GM18858 (cell line): ENCODE measurements around the gene ARFGEF3.

ENCODE experiments used
- ATAC-seq: cut with Tn5 transposase; IDR thresholded peaks from one replicate; pipeline ENCODE4 v1.9.1; 2021; ENCODE audit not compliant: unreplicated experiment

ARFGEF3 gene

DNA sequence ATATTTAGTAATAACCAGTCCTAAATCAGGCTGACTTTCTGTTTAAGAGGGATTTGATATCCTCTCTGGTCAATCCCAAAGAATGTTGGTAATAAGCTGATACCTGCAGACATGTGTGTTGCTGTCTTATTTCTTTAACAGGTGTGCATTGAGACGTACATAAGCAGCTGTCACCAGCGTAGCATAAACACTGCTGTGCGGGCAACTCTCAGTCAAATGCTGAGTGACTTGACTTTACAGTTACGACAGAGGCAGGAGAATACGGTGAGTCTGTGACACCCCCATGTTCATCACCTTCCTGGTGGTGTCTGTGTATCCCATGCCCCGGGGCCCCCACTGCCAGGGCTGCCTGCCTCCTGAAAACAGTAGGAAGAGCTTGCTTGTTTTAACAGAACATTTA is 76.6 kb downstream of the ARFGEF3 start:
- ATAC-seq, result no peak

DNA sequence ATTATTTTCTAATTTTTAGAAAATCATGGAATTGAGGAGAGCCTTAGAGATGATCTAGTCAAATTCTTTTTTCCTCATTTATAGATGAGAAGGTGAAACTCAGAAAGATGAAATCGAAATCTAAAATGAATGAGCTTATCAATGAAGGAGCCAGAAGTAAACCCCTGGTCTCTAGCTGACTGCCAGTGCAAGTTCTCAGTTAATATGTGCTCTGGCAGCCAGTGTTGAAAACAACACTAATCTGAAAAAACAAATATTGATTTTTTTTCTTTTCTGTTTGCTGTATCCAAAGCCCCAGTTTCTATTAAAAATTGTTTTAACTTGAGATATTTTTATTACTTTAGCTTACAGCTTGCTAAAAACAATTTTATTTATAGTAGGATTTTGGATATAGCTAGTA is 78.0 kb downstream of the ARFGEF3 start:
- no peak for ATAC-seq

GRCh38 chr6:138240476-138241245 is 78.9 kb downstream of the ARFGEF3 start:
- no peak for ATAC-seq

- no peak for ATAC-seq
Measured at GRCh38 chr6:138241381-138241780, 79.6 kb downstream of the ARFGEF3 start.

- ATAC-seq, result no peak
Measured at GRCh38 chr6:138241934-138242333, 80.2 kb downstream of the ARFGEF3 start.

GRCh38 chr6:138242987-138243592 is 81.4 kb downstream of the ARFGEF3 start:
- ATAC-seq, result no peak

GRCh38 chr6:138245751-138246150 is 84.0 kb downstream of the ARFGEF3 start:
- ATAC-seq, result no peak

DNA sequence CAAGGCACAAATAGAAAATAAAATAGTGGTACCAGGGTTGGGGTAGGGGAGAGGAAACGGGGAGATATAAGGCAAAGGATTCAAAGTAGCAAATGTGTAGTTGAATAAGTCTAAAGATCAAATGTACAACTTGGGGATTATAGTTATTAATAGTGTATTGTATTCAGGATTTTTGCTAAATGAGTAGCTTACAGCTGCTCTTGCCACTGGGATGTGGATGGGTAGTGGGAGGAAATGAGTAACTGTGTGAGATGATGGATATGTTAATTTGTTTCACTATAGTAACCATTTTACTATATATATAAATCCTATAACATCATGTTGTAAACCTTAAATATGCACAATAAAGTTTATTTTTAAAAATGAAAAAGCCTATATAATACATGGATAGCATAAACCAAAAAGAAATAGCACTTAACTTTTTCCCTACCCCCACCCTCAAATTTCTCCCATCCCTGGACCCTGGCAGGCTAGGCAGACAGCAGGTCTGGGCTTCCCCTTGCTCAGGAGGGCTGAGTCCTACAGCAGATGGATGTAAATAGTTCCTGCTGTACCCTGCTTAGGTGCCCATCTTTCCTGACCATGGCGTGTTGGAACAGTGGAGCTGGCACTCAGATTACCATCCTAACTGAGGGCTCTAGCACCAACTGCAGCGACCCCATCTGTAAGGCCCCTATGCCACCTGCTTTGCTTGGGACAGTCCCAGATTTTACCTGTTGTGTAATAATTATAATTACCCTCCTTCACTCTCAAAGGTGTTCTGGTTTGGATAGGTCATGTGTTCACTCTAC is 85.1 kb downstream of the ARFGEF3 start:
- no peak for ATAC-seq

GRCh38 chr6:138248011-138248410 is 86.3 kb downstream of the ARFGEF3 start:
- no peak for ATAC-seq

- ATAC-seq, result no peak
Measured at GRCh38 chr6:138248878-138249277, 87.1 kb downstream of the ARFGEF3 start.

- no peak for ATAC-seq
Measured at GRCh38 chr6:138250053-138250452, 88.3 kb downstream of the ARFGEF3 start.

GRCh38 chr6:138250513-138251247 is 88.9 kb downstream of the ARFGEF3 start:
- no peak for ATAC-seq

GRCh38 chr6:138253731-138254130 is 92.0 kb downstream of the ARFGEF3 start:
- no peak for ATAC-seq

DNA sequence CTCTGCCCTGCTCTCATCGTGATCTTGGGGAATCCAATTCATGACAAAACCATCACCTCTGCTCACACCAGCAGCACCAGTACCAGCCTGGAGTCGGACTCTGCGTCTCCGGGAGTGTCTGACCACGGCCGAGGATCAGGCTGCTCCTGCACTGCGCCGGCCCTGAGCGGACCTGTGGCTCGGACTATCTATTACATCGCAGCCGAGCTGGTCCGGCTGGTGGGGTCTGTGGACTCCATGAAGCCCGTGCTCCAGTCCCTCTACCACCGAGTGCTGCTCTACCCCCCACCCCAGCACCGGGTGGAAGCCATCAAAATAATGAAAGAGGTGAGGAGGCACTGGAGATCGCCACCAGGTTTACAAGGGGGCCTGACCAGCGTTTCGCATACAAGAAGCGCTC is 93.7 kb downstream of the ARFGEF3 start:
- ATAC-seq, result no peak

- no peak for ATAC-seq
Measured at GRCh38 chr6:138257638-138258040, 95.9 kb downstream of the ARFGEF3 start.

DNA sequence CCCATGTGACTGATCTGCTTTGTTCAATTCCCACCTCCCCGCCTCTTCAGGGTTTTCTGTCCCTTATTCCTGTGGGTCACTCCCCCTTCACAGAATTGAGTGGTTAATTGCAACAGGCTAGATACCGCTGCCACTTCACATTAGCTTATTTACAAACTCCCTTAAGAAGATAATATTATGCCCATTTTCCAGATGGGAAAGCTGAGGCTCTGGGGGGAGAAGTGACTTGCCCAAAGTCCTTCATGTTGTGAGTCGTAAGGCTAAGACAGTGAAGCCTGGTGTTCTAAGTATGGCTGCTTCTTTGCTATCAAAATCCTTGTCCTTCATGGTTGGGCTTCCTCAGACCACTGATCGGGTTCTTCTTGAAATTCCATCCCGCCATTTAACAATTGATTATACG is 96.5 kb downstream of the ARFGEF3 start:
- no peak for ATAC-seq

- ATAC-seq, result no peak
Measured at GRCh38 chr6:138258991-138259390, 97.3 kb downstream of the ARFGEF3 start.

GRCh38 chr6:138261116-138261780 is 99.5 kb downstream of the ARFGEF3 start:
- no peak for ATAC-seq

GRCh38 chr6:138263963-138264362 is 102.2 kb downstream of the ARFGEF3 start:
- no peak for ATAC-seq

DNA sequence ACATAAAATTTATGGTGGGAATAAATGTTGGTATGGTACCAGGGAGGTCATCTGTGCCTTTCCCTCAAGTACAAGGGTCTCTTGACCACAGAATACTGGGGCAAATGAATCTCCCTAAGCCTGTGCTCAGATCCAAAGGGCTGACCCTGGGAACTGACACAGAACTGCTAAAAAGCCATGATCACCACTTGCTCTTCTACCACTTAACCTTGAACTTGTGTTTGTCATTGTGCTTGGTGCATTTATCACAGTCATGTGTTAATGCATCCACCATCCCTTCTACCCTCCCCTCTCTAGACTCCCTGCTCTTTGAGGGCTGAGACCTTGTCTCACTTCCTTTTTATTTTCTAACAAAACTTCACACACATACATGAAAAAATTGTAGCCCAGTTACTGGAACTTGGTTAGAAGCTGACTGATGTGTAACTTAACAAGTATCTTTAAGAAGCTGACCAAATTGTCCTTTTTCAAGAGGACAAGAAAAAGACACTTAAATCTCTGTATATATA is 102.7 kb downstream of the ARFGEF3 start:
- no peak for ATAC-seq

DNA sequence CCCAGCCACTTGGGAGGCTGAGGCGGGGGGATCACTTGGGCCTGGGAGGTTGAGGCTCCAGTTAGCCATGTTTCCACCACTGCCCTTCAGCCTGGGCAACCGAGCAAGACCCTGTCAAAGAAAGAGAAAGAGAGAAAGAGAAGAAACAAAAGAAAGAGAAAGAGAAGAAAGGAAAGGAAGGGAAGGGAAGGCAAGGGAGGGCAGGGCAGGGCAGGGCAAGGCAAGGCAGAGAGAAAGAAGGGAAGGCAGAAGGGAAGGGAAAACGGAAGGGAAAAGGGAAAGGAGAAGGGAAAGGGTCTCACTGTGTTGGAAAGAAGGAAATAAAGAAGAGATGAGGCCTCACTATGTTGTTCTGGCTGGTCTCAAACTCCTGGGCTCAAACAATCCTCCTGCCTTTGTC is 104.4 kb downstream of the ARFGEF3 start:
- ATAC-seq, result no peak
